ENCODE data around the gene ASIC4.

ASIC4 gene

DNA sequence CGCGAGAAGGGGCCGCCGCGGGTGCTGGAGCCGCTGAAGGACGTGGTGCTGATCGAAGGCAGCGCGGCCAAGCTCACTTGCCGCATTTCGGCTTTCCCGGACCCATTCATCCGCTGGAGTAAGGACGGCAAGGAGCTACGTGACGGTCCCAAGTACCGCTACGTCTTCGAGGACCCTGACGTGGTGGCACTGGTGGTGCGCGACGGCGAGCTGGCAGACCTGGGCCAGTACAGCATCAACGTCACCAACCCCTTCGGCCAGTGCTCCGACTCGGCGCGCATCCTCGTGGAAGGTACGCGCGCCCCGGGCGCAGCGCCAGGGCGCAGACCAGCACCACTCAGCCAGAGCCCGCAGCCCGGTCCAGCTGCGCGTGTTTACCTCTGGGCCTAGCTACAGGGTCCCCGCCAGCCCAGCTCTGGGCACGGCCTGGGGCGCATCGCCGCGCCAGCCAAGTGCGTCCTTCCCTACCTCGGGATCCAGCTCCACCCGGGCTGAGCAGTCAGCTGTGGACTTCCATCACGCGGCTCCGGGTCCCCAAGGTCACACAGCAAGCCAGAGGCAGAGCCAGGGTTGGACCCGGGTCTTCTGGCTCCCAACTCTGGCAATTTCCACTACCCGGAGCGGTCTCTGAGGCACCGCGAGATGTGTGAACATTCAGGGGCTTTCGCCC is 17.3 kb upstream of the ASIC4 start:
- DNase-seq (ENCODE audit: low read depth in 3 of 3, low spot score in 1 of 3): no peak

GRCh38 chr2:219497495-219498279 is 16.6 kb upstream of the ASIC4 start:
- DNase-seq (ENCODE audit: low read depth in 3 of 3, low spot score in 1 of 3): no peak

- DNase-seq (ENCODE audit: low read depth in 3 of 3, low spot score in 1 of 3): peak; percentile 67 to 84 (median 80)
These were observed 15.8 kb upstream of the ASIC4 start, which contains the start of gene GMPPA for GRCh38 chr2:219498280-219499057. Gene GMPPA, plus strand, starts transcription at chr2:219498891. Its CDS starts 1,085 bp downstream, at chr2:219499976.

GRCh38 chr2:219499058-219499307 is 15.3 kb upstream of the ASIC4 start:
- DNase-seq (ENCODE audit: low read depth in 3 of 3, low spot score in 1 of 3): no peak

DNA sequence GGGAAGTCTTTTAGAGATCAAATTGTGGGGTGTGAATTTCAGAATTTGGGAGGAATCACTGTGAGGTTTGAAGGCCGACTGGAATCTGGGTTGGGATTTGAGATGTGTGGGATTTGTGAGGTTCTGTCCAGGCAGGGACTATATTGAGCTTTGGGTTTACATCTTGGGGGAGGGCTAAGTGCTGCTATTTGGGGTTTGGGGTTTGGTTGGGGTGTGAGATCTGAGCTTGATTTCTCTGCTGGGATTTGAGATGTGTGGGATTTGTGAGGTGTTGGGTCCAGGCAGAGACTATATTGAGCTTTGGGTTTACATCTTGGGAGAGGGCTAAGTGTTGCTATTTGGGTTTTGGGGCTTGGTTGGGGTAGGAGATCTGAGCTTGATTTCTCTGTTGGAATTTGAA is 14.7 kb upstream of the ASIC4 start:
- no peak for DNase-seq (ENCODE audit: low read depth in 3 of 3, low spot score in 1 of 3)

GRCh38 chr2:219500135-219500534 is 14.1 kb upstream of the ASIC4 start:
- DNase-seq (ENCODE audit: low read depth in 3 of 3, low spot score in 1 of 3): no peak

- no peak for DNase-seq (ENCODE audit: low read depth in 3 of 3, low spot score in 1 of 3)
These were observed 12.4 kb upstream of the ASIC4 start for GRCh38 chr2:219501849-219502248.

DNA sequence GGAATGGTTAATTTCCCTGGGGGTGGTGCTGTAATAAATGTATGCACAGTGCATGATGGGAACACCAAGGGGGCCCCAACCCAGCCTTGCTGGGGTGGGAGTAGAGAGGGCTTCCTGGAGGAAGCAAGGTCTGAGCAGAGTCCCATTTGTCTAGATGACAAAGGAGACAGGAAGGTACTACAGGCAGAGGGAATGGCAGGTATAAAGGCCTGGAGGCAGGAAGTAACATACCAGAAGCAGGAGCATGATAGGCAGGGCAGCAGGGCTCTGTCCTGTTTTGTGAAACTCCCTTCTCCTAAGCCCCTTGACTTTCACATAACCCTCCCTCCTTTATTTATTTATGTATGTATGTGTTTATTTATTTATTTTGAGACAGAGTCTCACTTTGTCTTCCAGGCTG is 11.7 kb upstream of the ASIC4 start:
- DNase-seq (ENCODE audit: low read depth in 3 of 3, low spot score in 1 of 3): no peak

- no peak for DNase-seq (ENCODE audit: low read depth in 3 of 3, low spot score in 1 of 3)
These were observed 8.7 kb upstream of the ASIC4 start for GRCh38 chr2:219505585-219505984.

- DNase-seq (ENCODE audit: low read depth in 3 of 3, low spot score in 1 of 3): no peak
These were observed 8.0 kb upstream of the ASIC4 start for GRCh38 chr2:219506153-219506801.

DNA sequence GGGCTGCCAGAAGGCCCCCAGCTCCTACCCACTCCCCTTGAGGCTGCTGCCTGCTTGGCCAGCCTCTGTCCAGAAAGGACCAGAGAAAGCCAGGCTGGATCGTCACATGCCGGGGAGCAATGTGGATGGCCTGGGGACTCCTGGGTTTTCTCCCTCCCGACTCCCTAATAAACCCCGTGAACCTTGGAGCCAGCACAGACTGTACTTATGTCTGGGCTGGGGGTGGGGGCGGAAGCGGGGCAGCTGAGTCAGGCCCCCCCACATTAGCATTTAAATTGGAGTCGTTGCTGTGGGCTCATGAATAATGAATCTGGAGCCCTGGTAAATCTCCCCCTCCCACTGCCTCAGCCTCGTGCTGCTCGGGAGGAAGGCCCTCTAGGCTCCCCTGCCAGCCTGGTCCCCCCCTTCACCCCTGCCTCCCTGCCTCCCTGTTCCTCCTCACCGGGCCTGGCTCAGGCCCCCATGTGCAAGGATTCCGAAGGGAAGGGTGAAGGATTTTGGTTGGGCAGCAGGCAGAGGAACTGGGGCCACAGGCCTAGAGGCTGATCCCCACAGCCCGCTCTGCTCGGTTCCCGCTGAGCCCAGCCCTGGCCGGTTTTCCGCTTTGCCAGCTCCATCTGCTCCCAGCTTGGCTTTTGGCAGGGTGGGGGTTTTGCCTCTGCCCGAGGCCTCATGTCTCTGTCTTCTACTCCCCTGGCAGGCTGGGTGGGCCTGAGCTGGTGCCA is 7.3 kb upstream of the ASIC4 start:
- DNase-seq (ENCODE audit: low read depth in 3 of 3, low spot score in 1 of 3): no peak

DNA sequence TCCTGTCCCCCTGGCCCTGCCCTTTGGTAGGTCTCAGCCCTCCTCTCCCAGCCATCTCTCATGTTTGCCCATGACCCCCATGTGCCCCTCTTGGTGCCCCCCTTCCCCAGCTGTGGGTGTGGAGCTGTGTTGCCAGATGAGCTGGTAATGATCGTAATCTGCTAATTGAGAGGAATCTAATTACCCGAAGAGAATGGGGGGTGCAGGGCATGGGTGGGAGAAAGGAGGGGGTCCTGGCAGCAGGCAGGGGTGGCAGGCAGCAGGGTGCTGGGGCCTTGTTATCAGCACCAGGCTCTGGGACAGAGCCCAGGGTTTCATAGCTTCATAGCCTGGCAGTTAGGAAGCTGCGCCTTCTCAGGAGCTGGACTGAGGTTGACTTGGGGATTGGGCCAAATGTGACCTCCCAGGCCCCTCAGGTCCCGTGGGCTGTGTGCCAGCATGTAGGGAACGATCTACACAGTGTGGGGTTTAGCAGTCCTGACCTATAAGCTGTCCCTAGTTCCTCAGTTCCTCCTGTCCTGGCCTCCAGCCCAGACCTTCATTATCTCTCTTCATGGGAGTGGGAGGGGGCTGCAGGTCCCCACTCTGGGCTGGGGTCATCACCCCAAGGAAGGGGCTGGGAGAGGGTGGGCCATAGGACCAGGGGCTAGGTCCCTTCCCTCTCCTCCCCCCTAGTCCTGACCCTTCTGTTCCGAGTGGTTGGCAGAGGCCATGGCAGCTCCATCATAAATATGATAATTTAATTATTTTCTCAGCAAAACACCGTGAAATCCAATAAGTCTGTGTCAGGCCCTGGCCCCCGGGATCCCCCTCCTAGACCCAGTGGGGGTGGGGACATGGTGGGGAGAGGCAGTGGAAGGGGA is 6.5 kb upstream of the ASIC4 start:
- no peak for DNase-seq (ENCODE audit: low read depth in 3 of 3, low spot score in 1 of 3)

DNA sequence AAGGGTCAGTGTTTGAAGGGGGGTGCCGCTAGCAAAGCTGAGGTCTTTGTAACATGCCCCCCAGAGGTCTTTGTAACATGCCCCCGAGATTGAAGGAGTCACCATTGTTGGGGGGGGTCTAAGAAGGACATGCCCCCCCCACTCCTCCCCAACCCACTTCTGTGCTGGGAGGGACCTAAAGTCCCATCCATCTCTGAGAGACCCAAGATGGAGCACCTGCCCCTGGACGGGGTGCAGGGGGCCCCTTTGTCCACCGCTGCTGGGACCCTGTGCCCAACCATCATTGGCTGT is 5.9 kb upstream of the ASIC4 start:
- no peak for DNase-seq (ENCODE audit: low read depth in 3 of 3, low spot score in 1 of 3)

DNA sequence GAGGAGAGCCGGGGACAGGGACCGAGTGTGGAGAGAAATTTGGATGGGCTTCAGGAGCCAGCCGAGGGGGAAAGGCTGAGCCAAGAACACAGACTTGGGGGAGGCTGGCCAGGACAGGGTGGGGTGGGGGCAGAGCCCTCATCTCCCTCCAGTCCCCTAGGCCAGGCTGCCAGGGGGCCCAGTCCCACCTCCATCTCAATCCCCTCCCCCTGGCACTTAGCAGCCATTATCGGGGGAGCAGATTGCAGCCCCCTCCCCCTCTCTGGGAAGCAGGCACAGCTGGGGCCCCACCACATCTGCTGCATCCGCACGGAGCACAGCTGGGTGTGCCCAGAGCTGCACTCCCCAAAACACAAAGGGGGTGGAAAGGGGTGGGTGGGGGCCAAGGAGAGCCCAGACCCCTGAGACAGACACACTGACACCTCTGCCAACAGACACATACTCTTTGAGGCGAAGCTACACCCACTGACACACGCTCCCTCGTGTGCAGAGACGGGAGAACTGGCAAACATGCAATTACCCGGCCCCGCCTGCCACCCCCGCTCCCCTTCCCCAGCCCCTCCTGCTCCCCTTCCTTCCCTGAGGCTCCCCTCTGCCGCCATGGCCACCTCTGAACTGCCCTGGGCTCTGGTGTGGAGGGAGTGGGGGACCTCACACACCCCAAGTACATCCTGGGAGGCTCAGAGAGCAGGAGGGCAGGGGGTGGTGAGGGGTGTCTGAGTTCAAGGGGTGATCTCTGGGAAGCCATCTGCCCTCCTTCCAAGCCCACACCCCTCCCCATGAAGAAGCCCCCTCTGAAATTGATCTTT is 5.1 kb upstream of the ASIC4 start:
- no peak for DNase-seq (ENCODE audit: low read depth in 3 of 3, low spot score in 1 of 3)

DNA sequence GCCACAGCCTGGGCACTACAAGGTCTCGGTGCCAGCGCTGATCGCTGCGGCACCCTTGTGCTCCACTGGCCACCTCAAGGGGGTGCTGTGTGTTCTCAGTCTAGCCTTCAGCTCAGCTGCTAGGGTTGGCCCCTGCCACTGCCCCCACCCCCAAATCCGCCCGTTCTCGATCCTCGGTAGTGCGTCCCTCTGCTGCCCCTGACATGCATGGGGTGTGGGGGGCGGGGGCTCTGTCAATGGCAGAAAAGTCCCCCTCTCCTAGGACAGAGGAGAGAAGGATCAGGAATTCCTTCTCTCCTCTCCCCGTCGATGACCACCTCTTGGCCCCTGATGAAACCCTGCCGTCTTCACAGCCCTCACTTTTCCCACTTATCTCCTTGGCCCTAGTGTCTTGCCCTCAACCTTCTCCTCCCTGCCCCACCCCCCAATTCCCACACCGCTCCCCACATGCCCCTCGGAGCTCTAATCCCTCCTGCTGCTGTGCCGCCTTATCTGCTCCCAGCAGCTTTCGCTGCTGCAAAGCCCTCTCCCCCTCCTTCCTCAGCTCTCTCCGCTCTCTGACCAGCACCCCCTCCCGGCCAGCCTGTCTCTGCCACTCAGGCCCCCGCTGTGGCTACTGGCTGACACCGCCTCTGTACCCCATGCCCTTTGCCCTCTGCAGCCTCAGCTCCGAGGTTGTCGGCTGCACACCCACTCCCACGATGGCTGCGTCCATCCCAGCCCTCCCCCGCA is 4.3 kb upstream of the ASIC4 start:
- peak in 1 of 3 donors; percentile 26 for DNase-seq (ENCODE audit: low read depth in 3 of 3, low spot score in 1 of 3)

DNA sequence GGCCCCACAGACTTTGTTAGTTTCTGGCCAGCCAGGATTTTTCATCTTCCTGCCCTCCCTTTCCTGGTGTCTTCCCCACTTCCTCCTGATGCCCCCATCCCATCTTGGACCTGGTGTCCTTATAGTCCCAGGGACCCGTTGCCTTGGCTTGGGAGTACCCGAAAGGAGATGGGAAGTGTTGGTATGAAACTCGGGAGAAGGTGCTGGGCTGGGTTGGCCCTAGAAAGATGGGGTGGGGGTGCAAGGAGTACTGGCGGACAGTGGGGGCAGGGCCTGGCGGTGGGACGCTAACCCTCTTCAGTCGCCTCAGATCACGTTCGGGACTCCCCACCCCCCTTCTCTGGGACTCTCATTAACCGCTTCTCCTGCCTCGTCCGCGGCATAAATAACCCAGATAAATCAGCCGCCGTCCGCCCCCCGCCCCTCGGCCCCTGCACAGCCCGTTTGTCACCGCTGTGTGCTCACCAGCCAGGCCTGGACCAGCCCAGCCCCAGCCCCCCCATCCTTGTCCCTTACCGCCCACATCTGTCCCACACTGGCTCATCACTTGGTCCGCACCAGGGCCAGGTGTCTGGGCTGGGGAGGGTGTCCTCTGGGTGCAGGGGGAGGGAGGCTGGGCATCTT is 3.7 kb upstream of the ASIC4 start:
- DNase-seq (ENCODE audit: low read depth in 3 of 3, low spot score in 1 of 3): no peak

DNA sequence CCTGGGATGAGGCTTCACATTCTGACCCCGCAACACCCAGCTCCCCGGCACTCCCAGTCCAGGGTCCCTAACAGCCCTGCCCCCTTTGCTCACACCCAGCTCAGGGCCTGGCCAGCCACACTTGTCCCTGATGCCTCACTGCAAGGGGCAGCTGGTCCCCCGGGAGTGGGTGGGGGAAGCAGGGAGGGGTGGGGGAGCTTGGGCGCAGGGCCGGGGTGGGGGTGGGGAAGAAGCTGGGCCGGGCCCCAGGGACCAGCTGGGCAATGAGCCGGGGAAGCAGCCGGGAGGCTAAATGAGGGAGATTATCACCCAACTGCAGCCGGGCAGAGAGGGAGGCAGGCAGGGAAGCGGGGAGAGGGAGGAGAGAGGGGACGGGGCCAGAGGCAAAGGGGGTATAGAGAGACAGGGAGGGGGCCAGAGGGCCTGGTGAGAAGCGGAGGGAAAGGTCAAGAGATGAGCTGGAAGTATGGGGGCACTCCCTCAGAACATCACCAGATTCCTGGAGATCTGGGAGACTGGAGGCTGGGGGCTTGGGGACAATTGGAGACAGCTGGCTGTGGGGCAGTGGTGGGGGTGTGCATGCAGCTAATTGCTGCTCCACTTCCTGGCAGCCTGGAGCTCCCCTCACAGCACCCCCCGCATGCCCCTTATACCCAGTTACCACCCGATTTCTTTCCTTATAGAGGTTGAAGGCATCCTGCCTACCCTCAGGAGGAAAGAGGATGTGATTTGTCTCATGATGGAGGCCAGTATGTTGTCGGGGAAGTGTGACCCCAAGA is 2.5 kb upstream of the ASIC4 start:
- no peak for DNase-seq (ENCODE audit: low read depth in 3 of 3, low spot score in 1 of 3)

Measured in stimulated activated CD4-positive, alpha-beta T cell treated with anti-CD3 and anti-CD28 coated beads, TNF-alpha, amount 100 ng/mL, for 1 hour (primary cell).